Hematopoietic multipotent progenitor cell (in vitro differentiated cells): ENCODE measurements around the gene ANKRD60. TPM values are rescaled to one million over a fixed set of nuclear protein-coding genes. Genes with fewer than 3 reads are reported as not detected.

ENCODE experiments used
- DNase-seq, 3 donors: peaks; one replicate each; pipeline ENCODE4 v3.0.0-alpha.2; 2011 to 2015; ENCODE audit warnings: low read depth in 2 of 3, low spot score in 2 of 3
- total RNA-seq: library from RNA; depleted of rRNA; stranded (reverse); fragments of >200 nt; gene quantifications from one replicate; pipeline ENCODE4 v1.2.3, GENCODE V29; 2012

ANKRD60 gene
- total RNA-seq, 1 donor: not detected

- DNase-seq: no peak
Measured at GRCh38 chr20:58196402-58197184, 31.9 kb downstream of the ANKRD60 start.

GRCh38 chr20:58195047-58195446 is 33.4 kb downstream of the ANKRD60 start:
- no peak for DNase-seq

DNA sequence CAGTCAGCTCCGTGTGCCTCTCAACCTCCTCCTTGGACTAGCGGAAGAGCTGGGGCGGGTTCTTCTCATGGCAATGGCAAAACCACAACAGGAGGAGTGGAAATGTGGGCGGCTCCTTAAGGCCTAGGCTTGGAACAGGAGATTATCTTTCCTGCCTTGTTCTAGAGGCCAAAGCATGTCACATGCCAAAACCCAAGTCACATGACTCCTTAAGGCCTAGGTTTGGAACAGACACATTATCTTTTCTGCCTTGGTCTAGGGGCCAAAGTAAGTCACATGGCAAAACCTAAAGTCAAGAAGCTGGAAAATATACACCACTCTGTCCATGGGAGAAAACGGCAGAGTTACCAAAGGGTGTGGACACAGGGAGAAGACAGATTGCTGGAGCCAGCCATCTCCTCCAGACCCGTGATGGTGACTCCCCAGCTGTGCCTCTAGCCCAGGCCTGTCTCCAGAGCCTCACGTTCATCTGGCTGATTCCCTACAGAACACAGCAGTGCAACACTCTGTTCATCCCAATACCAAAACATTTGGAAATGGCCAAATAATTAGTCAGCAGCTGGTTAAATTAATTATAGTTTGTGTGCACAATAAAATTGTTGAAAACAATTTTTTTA is 34.2 kb downstream of the ANKRD60 start:
- DNase-seq: no peak

DNA sequence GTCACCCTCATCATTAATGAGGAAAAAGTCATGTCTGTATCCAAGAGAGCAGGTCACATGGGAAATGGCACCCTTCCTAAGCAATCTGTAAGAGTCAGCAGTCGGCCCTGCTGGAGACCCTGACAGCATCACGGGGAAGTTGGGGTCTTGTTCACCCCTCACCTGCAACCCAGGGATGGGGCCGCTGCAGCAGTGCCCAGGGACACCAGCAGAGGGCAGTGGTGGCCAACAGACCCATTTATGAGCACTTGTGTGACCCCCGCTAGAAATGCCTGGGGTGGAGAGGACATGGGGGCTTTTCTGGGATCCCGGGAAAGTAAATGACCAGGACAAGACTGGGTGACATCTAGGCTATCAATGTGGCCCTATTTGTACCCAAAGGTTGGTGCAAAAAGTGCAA is 35.9 kb downstream of the ANKRD60 start:
- DNase-seq: peak in 1 of 3 donors; percentile 11

DNA sequence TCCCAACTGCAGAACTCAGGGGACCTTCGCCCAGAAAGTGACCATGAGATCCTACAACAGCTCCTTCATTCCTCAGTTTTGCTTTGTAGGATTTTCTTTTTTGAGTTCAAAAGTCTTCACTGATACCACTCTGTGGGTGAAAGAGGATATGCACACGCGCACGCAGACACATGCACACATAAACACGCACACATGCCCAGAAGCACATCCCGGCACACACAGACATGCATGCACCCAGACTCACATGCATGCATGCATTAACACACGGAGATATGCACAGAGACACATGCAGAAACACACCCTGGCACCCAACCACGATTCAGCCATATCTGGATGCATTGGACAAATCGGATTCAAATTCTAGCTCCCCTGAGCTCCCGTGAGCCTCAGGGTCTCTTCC is 36.4 kb downstream of the ANKRD60 start:
- DNase-seq: no peak

GRCh38 chr20:58188527-58188926 is 39.9 kb downstream of the ANKRD60 start:
- DNase-seq: no peak

DNA sequence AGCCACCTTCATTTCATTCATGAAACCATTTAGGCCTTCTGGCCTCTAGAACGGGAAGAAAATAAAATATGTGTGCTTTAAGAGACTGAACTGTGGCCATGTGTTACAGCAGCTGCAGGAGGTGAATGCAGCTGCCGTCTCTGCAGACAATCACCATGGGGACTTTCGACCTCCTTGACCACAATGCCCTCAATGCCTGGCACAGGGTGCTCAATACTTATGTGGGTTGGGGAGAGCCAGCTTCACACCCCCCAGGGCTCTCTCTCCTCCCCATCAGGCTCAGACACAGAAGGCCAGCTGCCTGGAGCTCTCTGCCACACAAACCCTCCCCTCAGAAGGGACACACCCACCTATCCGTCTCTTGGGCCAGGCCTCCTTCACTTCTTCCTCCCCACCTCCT is 43.5 kb downstream of the ANKRD60 start:
- no peak for DNase-seq

- no peak for DNase-seq
Measured at GRCh38 chr20:58184063-58184462, 44.4 kb downstream of the ANKRD60 start.

- no peak for DNase-seq
Measured at GRCh38 chr20:58182521-58183140, 45.8 kb downstream of the ANKRD60 start.

GRCh38 chr20:58179432-58180099 is 48.9 kb downstream of the ANKRD60 start:
- peak; percentile 56 to 69 (median 68) for DNase-seq

DNA sequence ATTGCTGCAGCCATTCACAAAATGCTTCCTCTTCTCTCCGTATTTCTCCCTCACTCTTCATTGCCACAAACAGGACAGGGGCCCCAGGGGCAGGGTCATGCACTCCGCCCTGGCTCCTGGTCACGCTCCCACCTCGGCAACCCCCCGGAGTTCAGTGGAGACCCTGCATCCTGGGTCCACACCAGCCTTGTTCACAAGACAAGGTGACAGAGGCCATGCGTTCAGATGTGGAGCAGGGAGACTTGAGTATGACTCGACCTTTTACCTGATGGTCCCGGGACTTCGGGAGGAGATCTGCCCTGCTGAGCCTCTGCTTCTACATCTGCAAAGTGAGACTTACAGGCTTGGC is 49.4 kb downstream of the ANKRD60 start:
- no peak for DNase-seq

- DNase-seq: no peak
Measured at GRCh38 chr20:58177799-58178198, 50.7 kb downstream of the ANKRD60 start.

- DNase-seq: no peak
Measured at GRCh38 chr20:58175836-58176235, 52.6 kb downstream of the ANKRD60 start.

DNA sequence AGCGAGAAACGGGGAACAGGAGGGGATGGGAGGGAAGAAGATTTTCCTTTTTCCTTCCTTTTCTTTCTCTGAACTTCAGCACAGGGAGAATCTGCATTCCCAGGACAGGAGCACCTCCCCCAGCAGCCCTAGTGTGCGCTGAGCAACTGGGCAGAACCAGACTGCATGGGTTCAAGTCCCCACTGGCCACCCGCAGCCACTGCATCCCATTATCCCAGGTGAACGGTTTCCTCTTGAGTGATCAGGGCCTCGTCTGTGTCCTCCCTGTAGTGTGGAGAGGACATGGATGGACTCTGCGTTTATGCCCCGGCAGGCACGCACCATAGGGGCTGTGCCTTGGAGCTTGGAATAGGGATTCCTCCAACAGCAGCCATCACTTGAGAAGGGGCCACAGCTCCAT is 53.0 kb downstream of the ANKRD60 start:
- DNase-seq: no peak

- no peak for DNase-seq
Measured at GRCh38 chr20:58174708-58175280, 53.7 kb downstream of the ANKRD60 start.

DNA sequence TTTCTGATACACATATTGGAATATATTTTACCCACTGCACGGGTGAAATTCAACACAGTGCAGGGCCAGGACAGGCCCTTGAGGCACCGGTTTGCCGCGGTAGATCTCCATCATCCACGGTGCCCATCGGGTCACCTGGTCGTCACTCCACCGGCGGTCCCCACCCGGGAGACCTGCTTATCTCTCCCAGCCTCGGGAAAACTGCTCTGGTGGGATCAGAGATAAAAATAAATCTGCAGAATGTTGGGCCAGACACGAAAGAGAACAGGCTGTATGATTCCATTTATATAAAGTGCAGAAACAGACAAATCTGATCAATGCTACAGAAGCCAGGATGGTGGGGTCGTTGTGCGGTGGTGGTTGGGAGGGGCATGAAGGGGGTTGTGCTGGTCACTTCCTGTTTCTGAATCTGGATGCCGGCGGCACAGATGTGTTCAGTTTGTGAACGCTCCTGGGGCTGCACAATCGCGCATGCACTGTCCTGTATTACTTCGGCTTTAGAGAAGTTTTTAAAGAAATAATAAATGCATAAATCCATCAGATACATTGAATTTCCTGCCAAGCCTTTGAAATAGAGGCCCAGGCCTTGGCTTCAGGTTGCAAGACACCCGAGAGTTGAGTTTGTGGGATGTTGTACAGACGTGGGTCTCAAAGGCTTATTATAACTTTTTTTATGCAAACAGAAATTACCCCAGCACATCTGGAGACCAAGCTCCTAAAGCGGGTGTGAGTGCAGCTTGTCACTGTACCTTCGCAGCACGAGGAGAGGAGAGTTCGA is 54.3 kb downstream of the ANKRD60 start:
- peak in 1 of 3 donors; percentile 63 for DNase-seq

DNA sequence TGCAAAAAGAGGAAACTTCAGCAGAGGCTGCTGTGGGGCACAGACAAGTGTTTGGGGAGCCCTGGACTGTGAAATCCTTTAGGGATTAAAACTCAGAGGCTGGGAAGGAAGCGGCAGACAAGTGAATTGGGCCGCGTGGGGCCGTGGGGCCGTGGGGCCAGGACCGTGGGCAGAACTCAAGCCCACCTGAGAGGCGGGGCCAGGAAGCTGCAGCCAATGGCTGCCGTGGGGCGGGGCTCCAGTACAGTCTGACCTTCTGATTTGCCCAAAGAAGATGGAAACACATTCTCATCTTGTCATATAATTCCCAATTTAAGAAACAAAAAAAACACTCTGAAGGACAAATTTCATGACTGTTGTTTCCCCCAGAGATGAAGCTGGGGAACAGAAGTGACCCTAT is 55.4 kb downstream of the ANKRD60 start:
- DNase-seq: no peak

- no peak for DNase-seq
Measured at GRCh38 chr20:58171796-58172425, 56.5 kb downstream of the ANKRD60 start.

- peak in 1 of 3 donors; percentile 9 for DNase-seq
Measured at GRCh38 chr20:58169450-58169849, 59.0 kb downstream of the ANKRD60 start.

DNA sequence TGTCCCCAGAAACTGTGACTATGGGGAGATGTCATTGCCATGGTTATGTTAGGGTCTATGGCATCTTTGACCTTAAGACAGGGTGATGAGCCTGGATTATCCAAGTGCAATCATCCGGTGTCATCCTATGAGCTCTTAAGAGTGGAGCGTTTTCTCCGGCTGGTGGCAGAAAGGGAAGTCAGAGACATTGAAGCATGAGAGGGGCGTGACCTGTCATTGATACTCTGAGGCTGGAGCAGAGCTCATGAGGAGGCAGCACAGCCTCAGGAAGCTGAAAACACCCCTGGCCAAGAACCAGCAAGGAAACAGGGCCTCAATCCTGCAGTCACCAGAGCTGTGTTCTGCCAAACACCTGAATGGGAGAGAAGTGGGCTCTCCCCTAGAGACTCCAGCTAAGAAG is 59.6 kb downstream of the ANKRD60 start:
- DNase-seq: peak in 1 of 3 donors; percentile 4
